GM12801 (cell line): ENCODE measurements around the gene PLEKHG7.

Experiments used
- TF ChIP-seq, protein P1 (sequence below): IDR thresholded peaks from one replicate; pipeline ENCODE4 v1.5.1; 2011; ENCODE audit warnings: control low read depth; ENCODE audit not compliant: insufficient read length; ENCODE audit errors: extremely low read depth

Gene PLEKHG7

DNA sequence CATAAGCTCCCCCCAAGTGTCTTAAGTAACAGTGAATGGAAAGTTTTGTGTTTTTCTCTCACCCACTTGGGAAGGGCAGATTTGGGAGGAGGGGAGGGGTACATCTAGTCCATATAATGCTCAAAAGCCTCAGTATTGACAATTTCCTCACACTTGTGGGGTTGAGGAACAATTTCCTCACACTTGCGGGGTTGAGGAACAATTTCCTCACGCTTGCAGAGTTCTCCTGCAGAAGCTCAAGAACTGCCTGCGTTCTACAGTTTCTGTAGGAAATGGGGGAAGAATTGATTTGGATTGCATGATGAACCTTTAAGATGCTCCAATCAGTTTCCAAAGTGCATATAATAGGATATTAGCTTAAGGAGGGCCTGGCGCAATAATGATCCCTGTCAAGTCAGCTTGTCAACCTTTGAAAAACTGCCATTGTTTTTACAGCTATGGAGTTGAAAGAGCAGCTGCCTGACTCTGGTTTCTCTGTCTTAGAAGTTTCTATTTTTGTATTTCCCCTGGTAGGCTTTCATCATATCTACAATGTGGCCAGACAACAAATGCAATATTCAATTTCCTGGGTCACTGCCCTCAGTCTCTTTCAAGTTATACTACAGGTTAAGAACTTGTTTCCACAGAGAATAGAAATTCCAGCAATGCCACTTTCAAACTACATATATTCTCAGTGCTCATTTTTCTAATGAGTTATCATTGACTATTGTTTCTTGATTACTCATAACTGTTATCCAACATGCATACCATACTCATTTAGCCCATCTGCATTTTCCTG lies 66.5 kb downstream of the PLEKHG7 start:
- TF ChIP-seq, protein P1, sequence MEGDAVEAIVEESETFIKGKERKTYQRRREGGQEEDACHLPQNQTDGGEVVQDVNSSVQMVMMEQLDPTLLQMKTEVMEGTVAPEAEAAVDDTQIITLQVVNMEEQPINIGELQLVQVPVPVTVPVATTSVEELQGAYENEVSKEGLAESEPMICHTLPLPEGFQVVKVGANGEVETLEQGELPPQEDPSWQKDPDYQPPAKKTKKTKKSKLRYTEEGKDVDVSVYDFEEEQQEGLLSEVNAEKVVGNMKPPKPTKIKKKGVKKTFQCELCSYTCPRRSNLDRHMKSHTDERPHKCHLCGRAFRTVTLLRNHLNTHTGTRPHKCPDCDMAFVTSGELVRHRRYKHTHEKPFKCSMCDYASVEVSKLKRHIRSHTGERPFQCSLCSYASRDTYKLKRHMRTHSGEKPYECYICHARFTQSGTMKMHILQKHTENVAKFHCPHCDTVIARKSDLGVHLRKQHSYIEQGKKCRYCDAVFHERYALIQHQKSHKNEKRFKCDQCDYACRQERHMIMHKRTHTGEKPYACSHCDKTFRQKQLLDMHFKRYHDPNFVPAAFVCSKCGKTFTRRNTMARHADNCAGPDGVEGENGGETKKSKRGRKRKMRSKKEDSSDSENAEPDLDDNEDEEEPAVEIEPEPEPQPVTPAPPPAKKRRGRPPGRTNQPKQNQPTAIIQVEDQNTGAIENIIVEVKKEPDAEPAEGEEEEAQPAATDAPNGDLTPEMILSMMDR: no peak

DNA sequence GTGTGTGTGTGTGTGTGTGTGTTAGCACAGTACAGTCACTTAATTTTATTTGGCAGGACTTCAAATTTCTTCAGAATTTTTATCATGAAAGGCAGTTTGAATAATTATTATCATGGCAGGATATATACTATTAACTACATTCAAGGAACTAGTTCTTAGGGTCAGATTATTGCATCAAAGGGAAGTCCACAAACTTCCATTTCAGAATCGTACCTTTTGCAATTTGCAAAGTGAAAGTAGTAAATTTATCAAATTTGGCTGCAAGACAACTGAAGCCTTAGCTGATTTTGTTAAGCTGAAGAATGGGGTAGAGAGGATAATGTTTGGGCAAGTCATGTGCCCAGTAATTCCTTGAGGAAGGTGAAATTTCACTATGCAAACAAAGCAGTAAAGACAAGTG lies 68.2 kb downstream of the PLEKHG7 start:
- TF ChIP-seq, protein P1: no peak

DNA sequence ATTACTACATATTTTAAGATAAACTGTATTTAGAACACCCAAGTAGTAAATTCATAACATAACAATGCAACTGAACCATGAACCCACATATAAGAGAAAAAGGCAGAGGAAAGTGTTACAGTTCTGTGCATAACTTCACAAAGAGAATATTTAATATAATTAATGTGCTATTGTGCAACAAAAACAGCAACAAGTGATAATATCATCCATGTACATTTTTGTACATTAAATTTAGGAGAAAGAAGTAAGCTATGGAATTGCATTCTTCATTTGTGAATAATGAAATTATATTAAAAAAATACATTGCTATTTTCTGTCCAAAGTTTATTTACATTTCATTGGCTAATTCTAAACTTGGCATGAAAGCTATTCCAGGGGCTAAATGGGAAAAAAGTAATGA lies 72.6 kb downstream of the PLEKHG7 start:
- TF ChIP-seq, protein P1: no peak

DNA sequence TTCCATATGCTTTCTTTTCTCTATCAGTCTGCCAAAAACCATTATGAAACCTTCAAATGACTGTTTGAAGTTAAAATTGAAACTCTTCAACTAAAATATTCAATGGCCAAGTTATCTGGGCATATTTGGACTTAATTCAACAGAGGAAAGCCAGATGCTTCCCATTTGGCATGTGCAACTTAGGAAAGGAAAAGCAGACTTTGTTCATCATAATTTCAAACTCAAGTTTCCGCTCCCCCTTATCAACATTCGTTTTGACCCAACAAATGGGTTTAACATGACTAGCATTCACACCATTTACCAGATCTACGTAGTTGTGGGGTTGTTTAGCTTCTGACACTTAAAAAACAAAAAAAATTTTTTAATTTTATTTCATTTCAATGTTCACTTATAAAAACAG lies 75.7 kb downstream of the PLEKHG7 start:
- TF ChIP-seq, protein P1: no peak

DNA sequence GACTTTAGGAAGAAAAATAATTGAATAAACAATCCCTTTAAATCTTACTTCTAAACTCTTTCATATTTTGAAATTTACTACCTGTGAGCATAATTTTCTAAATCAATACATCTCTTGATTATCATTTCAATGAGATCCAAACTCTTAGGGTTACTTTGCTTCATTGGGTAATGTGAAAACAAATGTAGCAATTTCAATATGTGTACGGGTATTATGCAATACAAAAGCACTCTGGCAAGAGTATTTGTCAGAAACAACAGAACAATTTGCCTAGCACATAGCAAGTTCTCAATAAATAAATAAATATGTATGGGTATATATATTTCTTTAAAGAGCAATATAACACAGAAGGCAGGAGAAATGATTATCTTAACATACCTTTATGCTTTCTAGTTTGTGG lies 77.1 kb downstream of the PLEKHG7 start:
- TF ChIP-seq, protein P1: no peak

DNA sequence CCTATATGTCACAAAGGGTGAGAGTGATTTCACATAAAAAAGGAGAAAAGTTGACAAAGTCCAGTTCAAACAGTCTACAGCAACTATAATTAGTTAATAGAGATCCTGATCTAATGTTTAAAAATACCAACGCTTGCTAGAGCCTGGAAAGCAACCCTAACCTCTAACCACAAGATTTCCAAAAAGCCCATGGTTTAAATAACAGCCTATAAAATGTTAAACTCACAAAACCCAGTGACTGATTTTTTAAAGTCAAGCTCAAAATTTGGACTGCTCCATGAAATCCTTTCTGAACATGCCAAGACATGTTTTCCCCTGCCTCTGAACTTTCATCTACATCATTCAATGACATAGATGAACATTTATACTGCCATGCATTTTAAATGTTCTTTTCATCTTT lies 81.6 kb downstream of the PLEKHG7 start:
- TF ChIP-seq, protein P1: no peak

DNA sequence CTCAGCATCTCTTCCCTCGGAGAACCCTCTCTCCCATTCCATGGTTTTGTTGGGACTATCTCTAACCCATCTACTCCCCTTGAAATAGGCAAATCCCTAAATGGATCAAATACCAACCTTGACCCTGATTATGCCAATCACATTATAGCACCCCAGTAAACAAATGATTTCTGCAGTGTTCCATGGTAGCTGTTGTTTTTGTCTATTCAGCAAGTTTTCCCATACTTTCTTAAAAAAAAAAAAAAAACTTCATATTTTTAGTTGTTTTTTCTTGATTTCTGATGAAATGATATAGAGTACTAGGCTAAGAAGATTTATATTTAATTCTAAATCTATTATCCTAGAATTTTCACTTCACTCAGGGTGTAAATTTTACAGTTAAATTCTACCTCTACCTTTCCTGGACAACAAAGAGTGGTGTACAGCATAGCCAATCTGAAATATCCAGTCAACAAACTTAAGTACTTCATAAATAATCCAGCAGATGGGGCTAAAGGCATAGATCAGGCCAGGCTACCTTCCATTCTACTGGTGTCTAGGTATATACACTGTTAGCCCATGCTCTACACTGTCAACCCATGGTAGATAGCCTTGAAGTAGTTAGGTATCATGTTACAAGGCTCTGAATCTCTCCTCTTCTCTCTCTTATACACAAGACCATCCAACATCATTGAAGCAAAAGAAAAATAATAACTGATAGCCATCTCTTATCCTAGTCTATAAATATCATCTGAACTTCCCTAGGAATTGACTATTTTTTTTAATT lies 82.2 kb downstream of the PLEKHG7 start:
- TF ChIP-seq, protein P1: no peak
